Activated CD8-positive, alpha-beta T cell treated with anti-CD3 and anti-CD28 coated beads for 36 hours (primary cell): ENCODE data around the gene PRKG1. TPM values are rescaled to one million over a fixed set of nuclear protein-coding genes. Genes with fewer than 3 reads are reported as not detected.

Experiments used
- ATAC-seq: fragments of 200-7000 bp; cut with Tn5 transposase; one replicate; pipeline ENCODE4 v1.10.0; 2021; ENCODE audit warnings: mild to moderate bottlenecking, moderate library complexity
- CTCF ChIA-PET: fragments of 350-600 bp; sonication (Branson Sonifier 250); formaldehyde crosslinking; loops from one replicate; lab custom pipeline; 2021; ENCODE audit warnings: antibody characterized with exemption; lab: Charles Lee
- POLR2A ChIA-PET: fragments of 350-600 bp; sonication (Branson Sonifier 250); formaldehyde crosslinking; loops from one replicate; lab custom pipeline; 2021; ENCODE audit warnings: antibody characterized with exemption; lab: Charles Lee
- DNase-seq: peaks from one replicate; pipeline ENCODE4 v3.0.0-alpha.2; 2020
- H3K27ac Mint-ChIP-seq: one replicate; pipeline ENCODE4 v1.8.0; 2021; ENCODE audit warnings: mild to moderate bottlenecking, mixed read lengths
- H3K27me3 Mint-ChIP-seq: one replicate; pipeline ENCODE4 v1.8.0; 2021; ENCODE audit warnings: mixed read lengths
- H3K36me3 Mint-ChIP-seq: one replicate; pipeline ENCODE4 v1.8.0; 2021; ENCODE audit warnings: low read depth, mixed read lengths
- H3K4me1 Mint-ChIP-seq: one replicate; pipeline ENCODE4 v1.8.0; 2021; ENCODE audit warnings: low read depth, mixed read lengths
- H3K4me3 Mint-ChIP-seq: one replicate; pipeline ENCODE4 v1.8.0; 2021; ENCODE audit warnings: mild to moderate bottlenecking, moderate library complexity, mixed read lengths
- H3K9me3 Mint-ChIP-seq: one replicate; pipeline ENCODE4 v1.8.0; 2021; ENCODE audit warnings: mixed read lengths
- intact Hi-C: fragments of 100-400 bp; cut with micrococcal nuclease; formaldehyde crosslinking; loops from one replicate; pipeline ENCODE4 v1.10.0; 2022
- total RNA-seq, 2 experiments: library from RNA; stranded (reverse); gene quantifications; one replicate each; pipeline ENCODE4 v1.2.3, GENCODE V29; 2021
- TF ChIP-seq, protein P1 (sequence below): fragments of 200-600 bp; IDR thresholded peaks from one replicate; pipeline ENCODE4 v1.8.0; 2022; ENCODE audit warnings: antibody characterized with exemption, mild to moderate bottlenecking

PRKG1 gene
- total RNA-seq, 2 experiments from 2014 or later, result not detected

DNA sequence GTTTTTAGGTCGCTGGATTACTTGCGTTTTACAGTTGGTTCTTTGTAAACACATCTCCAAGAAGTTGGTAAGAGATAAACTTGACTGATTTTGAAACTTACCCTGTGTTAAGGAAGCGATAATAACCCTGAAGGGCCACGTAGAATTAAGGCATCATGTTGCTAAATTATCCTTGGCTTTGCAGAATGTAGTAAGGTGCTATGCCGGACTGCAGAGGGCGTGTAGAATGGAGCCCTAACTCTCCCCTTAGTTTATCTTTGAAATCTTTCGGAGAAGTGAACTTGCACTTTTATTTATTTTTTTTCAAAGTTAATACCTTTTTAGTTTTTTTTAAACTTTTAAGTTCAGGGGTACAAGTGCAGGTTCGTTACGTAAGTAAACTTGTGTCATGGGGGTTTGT is 1031.0 kb downstream of the PRKG1 start:
- intact Hi-C loops, result no loop called here

GRCh38 chr10:52106011-52106410 is 1031.7 kb downstream of the PRKG1 start:
- H3K9me3 Mint-ChIP-seq, result no peaks in the 10 kb centered on the region
- CTCF ChIA-PET, result no interaction called here
- POLR2A ChIA-PET, result no interaction called here

More for the DNA sequence above, 1031.0 kb downstream of the PRKG1 start:
- CTCF ChIA-PET, result no interaction called here
- Mint-ChIP-seq H3K27ac (no peak overlapping the region), H3K27me3 (no peaks in the 10 kb centered on the region), H3K9me3 (no peaks in the 10 kb centered on the region), H3K4me3 (no peak overlapping the region), H3K36me3 (no peaks in the 10 kb centered on the region), H3K4me1 (no peaks in the 10 kb centered on the region)
- POLR2A ChIA-PET, result no interaction called here
- ATAC-seq, result no peak
- TF ChIP-seq, protein P1, sequence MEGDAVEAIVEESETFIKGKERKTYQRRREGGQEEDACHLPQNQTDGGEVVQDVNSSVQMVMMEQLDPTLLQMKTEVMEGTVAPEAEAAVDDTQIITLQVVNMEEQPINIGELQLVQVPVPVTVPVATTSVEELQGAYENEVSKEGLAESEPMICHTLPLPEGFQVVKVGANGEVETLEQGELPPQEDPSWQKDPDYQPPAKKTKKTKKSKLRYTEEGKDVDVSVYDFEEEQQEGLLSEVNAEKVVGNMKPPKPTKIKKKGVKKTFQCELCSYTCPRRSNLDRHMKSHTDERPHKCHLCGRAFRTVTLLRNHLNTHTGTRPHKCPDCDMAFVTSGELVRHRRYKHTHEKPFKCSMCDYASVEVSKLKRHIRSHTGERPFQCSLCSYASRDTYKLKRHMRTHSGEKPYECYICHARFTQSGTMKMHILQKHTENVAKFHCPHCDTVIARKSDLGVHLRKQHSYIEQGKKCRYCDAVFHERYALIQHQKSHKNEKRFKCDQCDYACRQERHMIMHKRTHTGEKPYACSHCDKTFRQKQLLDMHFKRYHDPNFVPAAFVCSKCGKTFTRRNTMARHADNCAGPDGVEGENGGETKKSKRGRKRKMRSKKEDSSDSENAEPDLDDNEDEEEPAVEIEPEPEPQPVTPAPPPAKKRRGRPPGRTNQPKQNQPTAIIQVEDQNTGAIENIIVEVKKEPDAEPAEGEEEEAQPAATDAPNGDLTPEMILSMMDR, result no peak
- no peak for DNase-seq

DNA sequence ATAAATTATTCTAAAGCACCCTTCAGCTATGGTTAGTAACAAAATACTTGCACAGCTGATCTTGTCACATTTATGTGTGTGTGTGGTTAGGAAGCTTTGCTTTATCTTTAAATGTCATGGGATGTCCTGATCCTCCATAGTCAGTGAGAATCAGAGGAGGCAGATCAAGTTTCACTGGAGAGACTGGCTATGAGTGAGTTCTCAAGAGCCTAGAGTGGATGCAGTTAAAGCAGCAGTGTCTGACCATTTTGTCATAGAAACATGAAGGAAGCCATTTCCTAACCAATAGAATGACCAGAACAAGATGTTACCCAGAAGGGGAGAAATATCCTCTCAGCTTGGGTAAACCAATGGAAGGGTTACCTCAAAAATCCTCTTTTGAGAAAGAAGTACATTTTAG is 1032.6 kb downstream of the PRKG1 start:
- no peak for DNase-seq
- intact Hi-C loops, result no loop called here
- Mint-ChIP-seq H3K4me3 (no peak overlapping the region), H3K27ac (no peak overlapping the region), H3K36me3 (no peaks in the 10 kb centered on the region), H3K9me3 (no peaks in the 10 kb centered on the region), H3K4me1 (no peaks in the 10 kb centered on the region), H3K27me3 (no peaks in the 10 kb centered on the region)
- POLR2A ChIA-PET, result interaction anchor here (1.4 kb wide), 1 partner anchor 11 kb away, joined by 3 read pairs; no protein-coding TSS in a partner anchor
- no peak for ATAC-seq
- TF ChIP-seq, protein P1, result no peak
- CTCF ChIA-PET, result no interaction called here

More at GRCh38 chr10:52106011-52106410, 1031.7 kb downstream of the PRKG1 start:
- H3K36me3 Mint-ChIP-seq, result no peaks in the 10 kb centered on the region
- ATAC-seq, result no peak
- no peaks in the 10 kb centered on the region for H3K27me3 Mint-ChIP-seq
- TF ChIP-seq, protein P1, result no peak
- no peak overlapping the region for H3K4me3 Mint-ChIP-seq
- H3K4me1 Mint-ChIP-seq, result no peaks in the 10 kb centered on the region
- no peak for DNase-seq
- intact Hi-C loops, result no loop called here
- H3K27ac Mint-ChIP-seq, result no peak overlapping the region

DNA sequence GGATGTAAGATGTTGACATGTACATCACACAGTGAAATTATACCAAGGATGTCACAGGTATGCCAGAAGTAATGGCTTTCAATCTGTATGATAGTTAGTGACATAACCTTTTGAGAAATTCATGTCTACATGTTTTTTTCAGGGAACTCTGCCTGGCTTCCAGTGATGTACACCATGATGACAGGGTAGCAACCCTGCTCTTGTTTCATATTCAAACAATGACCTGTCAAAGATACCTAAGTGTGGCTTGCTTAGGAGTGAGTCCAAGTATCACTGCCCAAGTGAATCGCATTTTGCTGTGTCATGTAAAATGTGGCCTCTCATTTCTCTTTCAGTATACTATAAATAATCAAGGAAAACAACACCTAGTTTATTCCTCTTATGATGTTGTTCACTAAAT is 1033.9 kb downstream of the PRKG1 start:
- DNase-seq (no peak), ATAC-seq (no peak)
- Mint-ChIP-seq H3K4me1 (no peaks in the 10 kb centered on the region), H3K9me3 (no peaks in the 10 kb centered on the region), H3K27me3 (no peaks in the 10 kb centered on the region), H3K27ac (no peak overlapping the region), H3K4me3 (no peak overlapping the region), H3K36me3 (no peaks in the 10 kb centered on the region)
- TF ChIP-seq, protein P1, result no peak
- CTCF ChIA-PET, result no interaction called here
- POLR2A ChIA-PET, result no interaction called here
- intact Hi-C loops, result no loop called here

DNA sequence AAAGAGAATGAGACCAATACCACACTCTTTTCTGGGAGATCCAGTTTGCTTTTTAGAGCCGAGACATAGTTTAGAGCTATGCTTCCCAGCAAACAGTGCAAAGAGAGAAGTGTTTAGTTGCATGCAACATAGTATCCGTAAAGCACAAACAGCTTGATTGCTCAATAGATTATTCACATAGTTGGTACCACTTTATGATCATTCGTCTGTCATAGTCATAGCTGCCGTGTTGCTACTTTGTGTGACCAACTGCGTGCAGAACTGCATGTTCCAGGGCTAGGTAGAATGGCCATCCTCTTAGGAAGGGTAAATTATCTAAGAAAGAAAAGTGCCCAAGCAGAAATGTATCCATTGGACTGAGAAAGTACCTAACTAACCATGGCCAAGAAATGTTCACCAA is 1036.3 kb downstream of the PRKG1 start:
- TF ChIP-seq, protein P1, result no peak
- Mint-ChIP-seq H3K4me3 (no peak overlapping the region), H3K27ac (no peak overlapping the region), H3K9me3 (no peaks in the 10 kb centered on the region), H3K4me1 (no peaks in the 10 kb centered on the region), H3K36me3 (no peaks in the 10 kb centered on the region), H3K27me3 (no peaks in the 10 kb centered on the region)
- ChIA-PET POLR2A (no interaction called here), CTCF (no interaction called here)
- DNase-seq (no peak), ATAC-seq (no peak)
- intact Hi-C loops, result no loop called here
